Measurements from ENCODE around the gene RAD51B. TPM values are rescaled to one million over a fixed set of nuclear protein-coding genes. Genes with fewer than 3 reads are reported as not detected.

RAD51B gene
- total RNA-seq, 1 experiment from 2014 or later: 20.0 TPM

- Histone ChIP-seq H3K79me2 (ENCODE audit: insufficient read depth, low read length) (no peaks in the 10 kb centered on the region), H4K20me1 (ENCODE audit: insufficient read depth) (no peaks in the 10 kb centered on the region), H3K36me3 (ENCODE audit: control insufficient read depth in 1 of 2, insufficient read depth in 2 of 2, low read length in 2 of 2) (no peaks in the 10 kb centered on the region), H2AFZ (ENCODE audit: low read depth, low read length, poor library complexity, severe bottlenecking) (no peak overlapping the region), H3K4me3 (replicated peaks in 1 of 2; ENCODE audit: low read depth in 1 of 2, low read length in 2 of 2) (no peak overlapping the region), H3K27ac (ENCODE audit: low read depth, low read length) (no peak overlapping the region), H3K27me3 (ENCODE audit: insufficient read depth, low read length) (no peaks in the 10 kb centered on the region), H3K9me2 (ENCODE audit: insufficient read depth) (no peaks in the 10 kb centered on the region), H3K4me2 (ENCODE audit: low read length) (no peak overlapping the region), H3K4me1 (ENCODE audit: control insufficient read depth in 1 of 2, insufficient read depth in 2 of 2, low read length in 2 of 2) (peaks cover 43 to 56% of the 10 kb centered on the region in 2 experiments), H3K9me3 (ENCODE audit: control insufficient read depth in 1 of 2, insufficient read depth in 1 of 2, low read depth in 1 of 2, low read length in 2 of 2) (no peaks in the 10 kb centered on the region), H3K9ac (ENCODE audit: low read length) (no peak overlapping the region)
- TF ChIP-seq CTCF (IDR thresholded peaks at IDR 0.05 in 2 of 3, conservative IDR thresholded peaks at IDR 0.05 in 1 of 3; ENCODE audit: borderline replicate concordance in 1 of 3, insufficient read depth in 1 of 3, low read depth in 2 of 3, low read length in 2 of 3) (no peak), EZH2phosphoT487 (IDR thresholded peaks at IDR 0.05; ENCODE audit: borderline replicate concordance) (no peak), REST (IDR thresholded peaks at IDR 0.05; ENCODE audit: low read depth) (no peak), SP1 (IDR thresholded peaks at IDR 0.05; ENCODE audit: low read depth) (no peak), ELF1 (IDR thresholded peaks at IDR 0.05; ENCODE audit: borderline replicate concordance, low read depth) (no peak), EZH2 (IDR thresholded peaks at IDR 0.05) (no peak)
- intact Hi-C loops (cut with micrococcal nuclease): no loop called here
- RAD21 ChIA-PET (ENCODE audit: low non-redundant PET in 1 of 2, low total read pairs in 2 of 2, uncharacterized antibody in 2 of 2, unreplicated experiment in 2 of 2): no interaction called here
- ATAC-seq: no peak
- CTCF ChIA-PET: no interaction called here
- no TSS peak for BruUV-seq (replicated peaks)
- POLR2A ChIA-PET: no interaction called here
- no peak for DNase-seq (ENCODE audit: low read depth, low spot score)
Observed at GRCh38 chr14:68514608-68515194, 695.1 kb downstream of the RAD51B start.

All from HCT116 (cell line).